Activated CD8-positive, alpha-beta memory T cell treated with anti-CD3 and anti-CD28 coated beads for 24 hours (primary cell): ENCODE results near the gene CHST12.
"Not testable (repeated sequence)": the region's sequence is repeated elsewhere in the genome, so short reads cannot be mapped to it uniquely, and the experiment has no call there.

Experiments used
- DNase-seq: peaks from one replicate; pipeline ENCODE4 v3.0.0-alpha.2; 2020

CHST12 gene

DNA sequence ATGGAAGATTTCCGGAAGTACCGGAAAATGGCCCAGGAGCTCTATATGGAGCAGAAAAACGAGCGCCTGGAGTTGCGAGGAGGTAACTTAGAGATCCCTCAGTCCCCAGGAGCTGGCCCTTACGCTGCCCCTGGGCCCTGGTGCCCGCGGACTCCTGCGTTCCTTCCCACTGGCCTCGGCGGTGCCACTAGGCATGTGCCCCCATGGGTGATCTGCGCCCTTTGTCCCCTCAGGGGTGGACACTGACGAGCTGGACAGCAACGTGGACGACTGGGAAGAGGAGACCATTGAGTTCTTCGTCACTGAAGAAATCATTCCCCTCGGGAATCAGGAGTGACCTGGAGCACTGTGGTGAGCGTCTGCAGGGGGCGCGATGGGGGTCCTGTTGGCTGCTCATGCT, 24.2 kb upstream of the CHST12 start:
- no peak for DNase-seq

DNA sequence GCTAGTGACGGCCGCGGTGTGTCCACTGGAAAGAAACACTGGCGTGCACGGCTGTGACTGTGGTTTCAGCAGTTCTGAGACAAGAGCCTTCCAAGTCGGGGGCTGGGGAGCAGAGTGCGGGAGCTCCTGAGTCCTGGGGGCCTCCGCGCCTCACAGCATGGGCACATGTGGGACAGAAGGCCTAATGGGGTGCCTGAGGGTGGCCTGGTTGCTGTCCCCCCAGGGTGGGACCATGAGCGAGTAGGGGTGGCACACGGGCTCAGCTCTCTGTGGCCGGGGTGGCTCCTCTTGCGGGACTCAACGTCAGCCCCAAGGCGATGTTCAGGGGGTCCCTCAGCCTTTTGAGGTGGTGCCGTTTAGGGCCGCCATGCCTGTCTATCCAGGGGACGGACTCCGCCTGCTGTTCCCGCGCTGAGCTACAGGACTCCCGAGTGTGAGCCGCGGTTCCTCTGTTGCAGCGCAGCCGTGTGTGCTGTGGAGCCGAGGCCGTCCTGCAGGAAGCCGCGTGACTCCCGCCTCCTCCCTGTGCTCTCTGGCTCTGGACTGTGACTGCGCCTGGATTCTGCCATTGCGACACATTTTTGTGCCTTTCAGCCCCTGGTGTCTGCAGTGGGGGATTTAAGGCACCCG, 23.5 kb upstream of the CHST12 start:
- DNase-seq: no peak

DNA sequence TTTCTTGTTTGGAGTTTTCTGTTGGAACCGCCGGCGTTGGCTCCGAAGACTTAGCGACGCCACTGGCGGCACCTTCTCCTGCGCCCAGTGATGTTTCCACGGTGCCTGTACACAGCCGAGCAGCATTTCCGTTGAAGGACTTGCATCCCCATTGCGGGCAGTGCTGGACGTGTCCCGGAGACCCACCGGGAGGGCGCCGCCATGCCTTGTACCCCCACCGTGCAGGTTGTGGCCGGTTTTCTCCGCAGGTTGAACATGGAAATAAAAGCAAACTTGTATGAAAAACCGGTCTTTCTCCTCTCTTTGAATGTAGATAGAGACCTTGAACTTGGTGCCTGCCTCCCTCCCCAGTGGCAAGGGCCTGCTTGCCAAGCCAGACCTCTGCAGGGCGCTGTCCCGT, 22.9 kb upstream of the CHST12 start:
- no peak for DNase-seq

DNA sequence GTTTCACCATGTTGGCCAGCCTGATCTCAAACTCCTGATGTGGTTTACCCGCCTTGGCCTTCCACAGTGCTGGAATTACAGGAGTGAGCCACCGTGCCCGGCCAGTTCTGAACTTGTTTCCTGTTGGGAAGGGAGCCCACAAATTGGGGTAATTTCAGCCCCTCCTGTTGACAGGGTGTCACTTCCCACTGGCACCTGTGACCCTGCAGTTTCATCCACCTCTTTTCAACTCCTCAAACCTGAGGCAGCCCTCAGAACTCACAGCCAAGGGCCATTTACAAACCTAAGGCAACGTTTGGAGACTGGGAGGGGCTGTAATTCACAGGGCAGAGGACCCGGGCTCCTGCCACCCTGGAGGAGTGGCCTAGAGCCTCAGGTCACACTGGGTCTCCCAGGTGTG, 22.2 kb upstream of the CHST12 start:
- no peak for DNase-seq

DNA sequence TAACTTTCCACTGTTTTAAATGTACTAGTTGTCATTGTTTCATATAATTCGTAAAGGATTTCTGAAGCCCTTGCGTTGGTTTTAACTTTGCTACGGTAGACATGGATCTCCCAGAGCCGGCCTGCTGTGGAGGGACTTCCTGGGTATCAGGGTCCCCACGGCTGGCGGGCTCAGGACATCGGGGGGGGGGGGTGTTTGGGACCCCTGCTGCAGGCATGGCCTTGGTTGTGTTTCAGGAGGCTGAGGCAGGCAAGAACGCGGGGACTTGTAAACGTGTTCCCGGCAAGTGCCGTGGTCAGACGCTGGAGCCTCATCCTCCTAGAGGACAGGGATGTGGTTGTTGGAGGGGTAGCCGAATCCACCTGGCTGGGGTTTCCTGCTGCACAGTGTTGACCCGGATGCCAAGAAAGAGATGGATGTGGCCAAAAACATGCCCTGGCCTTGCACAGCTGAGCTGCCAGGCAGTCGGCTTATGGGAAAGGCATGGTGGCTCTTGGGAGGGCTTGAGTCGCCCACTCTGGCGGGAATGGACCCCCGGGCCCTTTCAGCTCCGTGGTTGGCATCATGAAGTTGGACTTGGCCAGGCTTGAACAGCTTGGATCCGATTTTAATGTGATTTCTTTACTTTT, 21.4 kb upstream of the CHST12 start:
- no peak for DNase-seq

DNA sequence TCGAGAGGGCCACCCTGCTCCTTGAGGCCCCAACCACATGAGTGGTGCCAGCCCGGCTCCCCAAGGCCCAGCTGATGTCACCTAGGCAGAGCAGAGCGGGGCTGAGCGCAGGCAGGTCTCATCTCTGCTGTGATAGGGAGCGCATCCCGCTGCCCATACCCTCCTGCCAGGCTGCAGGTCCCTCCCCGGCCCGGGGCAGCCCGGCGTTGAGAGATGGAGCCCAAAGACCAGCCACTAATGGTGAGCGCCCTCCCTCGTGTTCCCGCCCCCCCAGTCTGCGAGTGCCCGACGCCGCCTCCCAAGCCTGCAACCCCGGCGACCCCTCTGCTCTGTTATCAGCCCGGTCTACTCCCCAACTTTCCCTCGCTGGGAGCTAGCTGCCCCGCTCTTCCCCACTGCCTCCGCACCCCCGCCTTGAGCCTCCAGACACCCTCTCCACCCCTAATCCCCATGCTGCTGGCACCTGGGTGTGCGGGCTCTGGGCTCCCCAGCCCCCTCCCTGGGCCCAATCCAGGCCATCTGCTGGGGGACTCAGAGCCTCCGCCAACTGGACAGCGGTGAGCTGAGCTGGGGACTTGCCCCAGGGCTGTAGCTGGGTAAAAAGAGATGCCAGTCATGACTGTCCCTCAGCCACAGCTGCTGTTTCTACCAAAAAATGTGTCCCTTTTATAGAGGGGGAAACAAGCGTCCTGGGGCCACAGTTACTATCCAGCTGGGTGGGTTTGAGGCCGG, 19.7 kb upstream of the CHST12 start:
- no peak for DNase-seq

DNA sequence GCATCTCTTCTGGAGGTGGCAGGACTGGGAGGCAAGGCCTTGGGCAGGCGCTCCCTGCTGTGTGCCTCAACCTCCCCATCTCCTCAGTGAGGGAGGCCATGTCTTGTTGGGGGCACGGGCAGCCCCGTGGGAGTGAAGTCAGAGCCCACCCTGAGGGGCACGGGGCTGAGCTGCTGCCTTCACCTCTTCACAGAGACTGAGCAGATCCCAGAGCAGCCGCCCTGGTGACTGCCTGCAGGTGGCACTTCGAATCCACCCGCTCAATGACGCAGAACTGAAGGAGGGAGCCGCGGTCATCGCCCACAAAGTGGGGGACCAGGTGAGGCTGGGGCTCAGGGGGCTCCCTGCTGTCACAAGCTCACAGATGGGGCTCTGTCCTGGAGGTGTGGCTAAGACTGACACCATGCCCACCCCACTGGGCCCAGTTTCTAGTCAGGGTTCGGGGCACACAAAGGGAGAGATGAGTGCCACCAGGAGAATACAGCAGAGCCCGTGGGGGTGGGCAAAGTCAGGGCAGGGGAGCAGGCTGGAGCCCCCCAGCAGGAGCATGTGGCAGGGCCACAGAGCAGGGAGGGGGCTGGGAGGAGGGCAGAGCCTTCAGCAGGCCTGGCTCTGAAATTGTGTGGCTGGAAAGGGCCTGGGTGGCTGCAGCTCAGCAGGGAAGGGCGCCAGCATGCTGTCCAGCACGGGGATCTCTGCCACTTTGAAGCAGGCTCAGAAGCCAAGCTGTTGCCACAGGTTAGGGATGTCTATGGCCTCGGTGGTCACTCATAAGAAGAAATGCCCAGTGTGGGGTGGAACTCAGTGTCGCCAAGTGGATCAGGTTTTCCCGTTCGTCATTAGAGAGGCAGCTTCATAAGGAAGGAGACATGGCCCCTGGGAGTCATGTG, 18.8 kb upstream of the CHST12 start:
- DNase-seq: no peak

DNA sequence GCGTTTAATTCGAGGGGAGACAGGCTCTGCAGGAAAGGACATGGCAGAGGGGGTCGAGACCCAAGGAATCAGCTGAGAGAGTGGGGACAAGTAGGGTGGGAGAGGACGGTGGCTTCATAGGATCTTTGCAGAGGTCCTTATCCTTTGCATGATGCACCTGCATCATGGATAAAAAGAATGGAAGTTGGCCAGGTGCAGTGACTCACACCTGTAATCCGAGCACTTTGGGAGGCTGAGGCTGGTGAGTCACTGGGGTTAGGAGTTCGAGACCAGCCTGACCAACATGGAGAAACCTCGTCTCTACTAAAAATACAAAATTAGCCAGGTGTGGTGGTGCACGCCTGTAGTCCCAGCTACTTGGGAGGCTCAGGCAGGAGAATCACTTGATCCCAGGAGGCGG, 17.3 kb upstream of the CHST12 start:
- DNase-seq: not testable (repeated sequence)

DNA sequence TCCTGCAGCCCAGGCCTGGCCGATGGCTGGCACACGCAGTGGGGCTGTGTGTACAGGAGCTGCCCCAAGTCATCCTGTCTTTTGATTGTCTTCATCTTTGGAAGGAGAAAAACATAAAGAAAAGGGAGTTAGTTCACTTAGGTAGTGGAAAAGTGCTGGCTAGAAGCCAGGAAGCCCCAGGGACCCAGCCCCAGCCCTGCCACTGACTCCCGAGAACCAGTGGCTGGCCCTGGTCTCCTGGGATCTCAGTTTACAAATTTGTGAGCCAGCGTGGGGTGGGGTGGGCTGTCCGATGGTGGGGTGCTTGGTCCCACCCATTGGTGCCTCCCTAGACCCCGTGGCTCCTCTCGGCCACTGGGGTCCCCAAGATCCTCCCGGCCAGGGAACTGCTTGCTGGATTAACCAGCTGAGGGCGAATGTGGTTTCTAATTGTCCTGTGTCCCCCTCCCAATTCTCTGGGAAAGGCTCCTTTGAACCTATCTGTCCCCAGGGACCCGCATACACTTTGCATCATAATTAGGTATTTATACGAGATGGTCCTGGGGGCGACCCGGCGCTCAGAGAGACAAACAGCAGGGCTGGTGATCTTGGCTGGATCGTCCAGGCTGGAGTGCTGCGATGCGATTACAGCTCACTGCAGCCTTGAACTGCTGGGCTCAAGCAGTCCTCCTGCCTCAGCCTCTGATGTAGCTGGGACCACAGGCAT, 16.3 kb upstream of the CHST12 start:
- no peak for DNase-seq

DNA sequence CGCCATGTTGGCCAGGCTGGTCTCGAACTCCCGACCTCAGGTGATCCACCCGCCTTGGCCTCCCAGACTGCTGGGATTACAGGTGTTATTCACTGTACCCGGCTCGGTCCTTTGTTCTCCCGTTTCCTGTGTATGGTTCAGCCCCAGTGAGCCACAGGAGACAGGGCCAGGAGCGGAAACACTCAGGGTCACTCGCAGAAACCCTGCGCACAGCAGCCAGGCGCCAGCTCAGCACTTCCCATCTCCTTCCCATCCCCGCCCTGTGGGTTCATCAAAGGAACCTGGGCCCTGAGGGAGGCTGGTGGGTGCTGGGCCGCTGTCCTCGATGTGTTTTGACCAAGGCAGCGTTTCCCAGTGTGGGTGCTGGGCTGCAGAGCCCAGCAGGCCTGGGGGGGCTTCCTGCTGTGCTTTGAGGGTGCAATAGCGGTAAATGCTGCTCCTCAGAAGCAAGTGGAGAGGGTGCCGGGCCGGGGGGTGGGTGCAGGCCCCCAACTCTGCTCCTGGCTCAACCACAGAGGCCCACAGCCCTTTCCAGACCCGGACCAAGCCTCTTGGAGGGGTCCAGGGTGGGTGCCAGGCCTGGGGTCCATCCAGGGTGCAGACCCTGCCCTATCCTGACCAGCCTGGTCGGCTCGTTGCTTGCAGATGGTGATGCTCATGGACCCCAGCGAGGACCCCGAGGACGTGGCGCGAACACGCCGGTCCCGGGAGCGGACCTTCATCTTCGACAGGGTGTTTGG, 15.3 kb upstream of the CHST12 start:
- DNase-seq: no peak

DNA sequence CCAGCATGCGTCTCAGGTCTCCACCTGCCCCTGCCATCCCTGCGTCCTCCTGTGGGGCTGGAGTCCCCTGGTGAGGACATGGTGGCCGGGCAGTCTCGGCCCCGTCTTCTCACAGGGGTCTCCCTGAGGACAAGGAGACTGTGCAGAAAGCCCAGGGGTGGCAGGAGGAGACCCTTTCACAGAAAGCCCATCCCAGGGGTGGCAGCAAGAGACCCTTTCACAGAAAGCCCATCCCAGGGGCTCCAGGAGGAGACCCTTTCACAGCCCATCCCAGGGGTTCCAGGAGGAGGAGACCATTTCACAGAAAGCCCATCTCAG, 14.8 kb upstream of the CHST12 start:
- no peak for DNase-seq

DNA sequence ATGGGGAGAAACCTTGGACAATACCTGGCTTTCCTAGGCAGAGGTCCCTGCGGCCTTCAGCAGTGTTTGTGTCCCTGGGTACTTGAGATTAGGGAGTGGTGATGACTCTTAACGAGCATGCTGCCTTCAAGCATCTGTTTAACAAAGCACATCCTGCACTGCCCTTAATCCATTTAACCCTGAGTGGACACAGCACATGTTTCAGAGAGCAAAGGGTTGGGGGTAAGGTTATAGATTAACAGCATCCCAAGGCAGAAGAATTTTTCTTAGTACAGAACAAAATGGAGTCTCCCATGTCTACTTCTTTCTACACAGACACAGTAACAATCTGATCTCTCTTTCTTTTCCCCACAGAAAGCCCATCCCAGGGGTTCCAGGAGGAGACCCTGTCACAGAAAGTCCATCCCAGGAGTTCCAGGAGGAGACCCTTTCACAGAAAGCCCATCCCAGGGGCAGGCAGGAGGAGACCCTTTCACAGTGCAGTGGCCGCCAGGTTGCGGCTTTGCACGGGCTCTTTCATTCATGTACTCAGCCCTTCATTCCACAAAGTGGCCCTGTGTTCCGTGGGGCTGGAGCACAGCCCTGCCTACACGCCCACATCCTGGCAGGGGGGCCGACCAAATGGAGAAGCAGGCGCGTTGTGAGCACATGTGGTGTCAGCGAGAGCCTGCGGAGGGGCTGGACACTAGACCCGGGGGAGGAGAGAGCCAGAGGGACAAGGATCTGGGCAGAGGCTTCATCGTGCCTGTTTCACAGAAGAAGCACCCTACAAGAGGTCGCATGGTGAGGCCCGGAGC, 13.2 kb upstream of the CHST12 start:
- DNase-seq: not testable (repeated sequence)

DNA sequence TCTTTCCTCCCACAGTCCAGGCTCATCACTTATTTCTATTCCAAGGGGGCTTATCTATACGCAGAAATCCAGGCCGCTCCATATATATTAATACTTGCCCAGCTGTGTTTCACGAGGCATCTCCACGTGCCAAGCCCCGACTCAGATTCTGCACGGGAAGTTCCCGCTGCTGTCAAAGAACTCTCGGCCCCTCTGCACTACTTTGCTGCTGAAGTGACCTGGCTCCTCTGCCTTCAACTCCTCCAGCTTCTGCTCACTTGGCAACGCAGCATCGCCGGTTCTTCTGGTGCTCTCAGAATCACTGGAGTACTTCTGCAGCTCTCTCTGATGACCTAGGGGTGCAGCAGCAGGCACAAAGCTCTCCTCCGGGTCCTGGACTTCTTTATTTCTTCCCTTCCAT, 9.7 kb upstream of the CHST12 start:
- DNase-seq: no peak

DNA sequence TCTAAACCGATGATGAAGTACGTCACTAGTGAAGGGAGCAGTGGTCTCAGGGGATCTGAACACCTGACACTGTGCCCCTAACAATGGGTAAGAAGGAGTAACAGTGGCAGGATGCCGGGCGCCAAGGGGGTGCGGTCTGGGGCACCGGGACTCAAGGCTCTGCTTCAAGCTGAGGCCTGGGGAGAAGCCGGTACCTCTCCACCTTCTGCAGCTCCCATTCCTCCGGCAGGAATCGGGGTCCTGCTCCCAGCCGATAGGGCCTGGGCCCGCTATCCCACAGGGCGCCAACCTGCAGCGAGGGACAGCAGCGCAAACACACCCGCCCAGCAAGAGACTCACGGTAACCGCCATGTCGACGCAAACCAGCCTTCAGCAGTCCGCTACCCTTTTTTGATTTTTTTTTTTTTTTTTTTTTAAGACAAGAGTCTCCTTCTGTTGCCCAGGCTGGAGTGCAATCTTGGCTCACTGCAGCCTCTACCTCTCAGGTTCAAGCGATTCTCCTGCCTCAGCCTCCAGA, 8.8 kb upstream of the CHST12 start:
- DNase-seq: no peak

DNA sequence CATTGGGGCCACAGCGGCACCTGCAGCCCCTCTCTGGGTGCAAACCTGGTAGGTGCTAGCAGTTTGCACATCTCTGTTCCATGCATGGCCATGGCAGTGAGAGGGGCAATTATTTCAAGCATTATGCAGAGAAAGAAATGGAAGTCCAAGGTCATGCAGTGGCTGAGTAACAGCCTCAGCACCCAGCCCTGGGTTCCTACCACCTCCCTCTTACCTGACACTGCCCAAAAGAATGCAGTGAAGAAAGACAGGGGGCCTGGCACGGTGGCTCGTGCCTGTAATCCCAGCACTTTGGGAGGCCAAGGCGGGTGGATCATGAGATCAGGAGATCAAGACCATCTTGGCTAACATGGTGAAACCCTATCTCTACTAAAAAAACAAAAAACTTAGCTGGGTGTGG, 4.9 kb upstream of the CHST12 start:
- DNase-seq: no peak

DNA sequence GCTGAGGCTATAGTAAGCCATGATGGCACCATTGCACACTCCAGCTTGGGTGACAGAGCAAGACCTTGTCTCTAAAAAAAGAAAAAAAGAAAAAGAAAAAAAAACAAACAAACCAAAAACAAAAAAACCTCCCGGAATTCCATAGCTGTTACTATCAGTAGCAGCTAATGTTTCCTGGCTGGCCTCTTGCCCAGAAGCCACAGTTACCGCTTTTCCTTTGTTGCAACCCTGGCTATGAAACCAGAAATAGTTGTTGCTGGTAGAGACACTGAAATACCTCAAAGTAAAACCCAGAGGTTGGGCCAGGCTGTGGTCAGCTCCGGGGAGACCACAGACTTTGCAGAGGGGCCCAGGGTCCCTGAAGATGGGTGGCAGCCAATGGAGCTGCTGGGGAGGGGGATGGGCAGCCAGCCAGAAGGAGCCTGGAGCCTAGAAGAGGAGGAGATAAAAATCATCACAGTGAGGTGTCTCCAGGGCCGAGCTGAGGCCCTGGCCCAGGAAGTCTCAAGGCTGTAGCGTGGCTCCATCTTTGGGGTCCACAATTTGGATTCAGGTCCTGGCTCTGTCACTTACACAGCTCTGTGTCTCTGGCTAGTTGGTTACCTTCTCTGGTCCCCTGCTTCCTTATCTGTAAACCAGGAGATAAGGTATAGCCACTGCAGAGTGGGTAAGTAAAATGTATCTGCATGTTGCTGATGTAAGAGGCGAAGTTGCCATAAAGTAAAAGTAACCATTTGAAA, 3.4 kb upstream of the CHST12 start:
- DNase-seq: no peak

DNA sequence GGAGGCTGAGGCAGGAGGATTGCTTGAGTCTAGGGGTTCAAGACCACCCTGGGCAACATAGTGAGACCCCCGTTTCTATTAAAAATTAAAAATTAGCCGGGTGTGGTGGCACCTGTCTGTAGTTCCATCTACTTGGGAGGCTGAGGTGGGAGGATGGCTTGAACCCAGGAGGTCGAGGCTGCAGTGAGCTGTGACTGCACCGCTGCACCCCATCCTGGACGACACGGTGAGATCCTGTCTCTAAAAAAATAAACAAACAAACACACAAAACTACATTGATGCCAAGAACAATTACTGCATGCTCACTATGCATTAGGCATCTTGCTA, 761 bp upstream of the CHST12 start:
- no peak for DNase-seq

DNA sequence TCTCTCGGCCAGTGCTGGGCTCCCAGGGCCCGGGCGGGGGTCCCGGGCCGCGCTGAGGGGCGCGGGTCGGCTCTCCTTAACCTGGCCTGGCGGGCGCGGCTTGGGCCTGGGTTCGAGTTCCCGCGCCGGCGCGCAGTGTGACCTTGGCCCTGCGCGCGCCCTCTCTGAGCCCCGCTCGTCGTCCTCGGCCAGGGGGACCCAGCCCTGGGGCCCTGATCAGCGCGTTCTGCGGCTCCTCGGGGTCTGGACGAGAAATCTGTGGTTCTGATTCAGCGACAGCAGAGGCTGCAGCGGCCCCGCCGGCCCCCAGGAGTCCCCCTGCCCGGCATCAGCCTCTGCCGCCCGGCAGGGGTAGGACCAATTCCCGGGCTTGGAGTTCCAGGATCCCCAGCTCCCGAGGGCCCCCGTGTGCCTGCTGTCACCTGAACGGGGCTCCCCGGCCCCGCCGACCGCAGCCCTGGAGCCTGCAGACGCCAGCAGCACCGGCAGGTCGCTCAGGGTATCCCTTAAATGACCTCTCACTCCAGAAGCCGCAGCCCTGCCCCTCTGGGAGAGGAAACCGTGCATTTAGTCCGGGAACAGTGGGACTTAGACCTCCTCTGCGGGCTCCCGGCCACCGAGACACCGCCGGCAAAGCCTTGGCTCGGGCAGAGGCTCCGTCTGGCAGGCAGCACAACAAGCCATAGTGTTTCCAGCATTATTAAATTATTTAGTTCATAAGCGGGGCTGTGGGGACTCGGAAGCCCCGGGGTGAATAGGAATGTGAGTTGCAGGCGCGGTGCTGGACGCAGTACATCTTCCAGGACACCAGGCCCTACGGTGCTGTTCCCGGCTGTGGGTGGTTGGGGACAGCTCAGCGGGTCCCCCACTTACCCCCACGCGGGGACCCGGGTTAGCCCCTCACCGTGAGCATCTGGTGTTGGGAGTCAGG, 572 bp downstream of the CHST12 start:
- peak; percentile 74 for DNase-seq

DNA sequence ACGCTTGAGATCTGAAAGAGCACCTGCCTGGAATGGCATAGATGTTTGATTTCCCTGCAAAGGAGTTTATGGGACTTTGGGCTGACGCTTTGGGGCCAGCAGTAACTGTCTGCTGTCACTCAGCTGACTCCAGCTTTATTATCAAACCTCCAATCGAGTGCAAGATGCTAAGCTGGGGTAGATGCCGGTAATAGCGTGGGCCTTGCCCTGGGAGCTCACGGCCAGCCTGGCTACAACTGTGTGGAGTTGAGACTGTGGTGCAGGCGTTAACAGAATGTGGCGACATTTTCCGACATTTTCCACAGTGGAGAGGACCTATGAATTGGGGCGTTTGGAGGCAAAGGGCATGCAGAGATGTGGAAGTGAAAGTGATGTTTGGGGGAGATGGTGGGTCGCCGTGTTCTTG, 1.3 kb downstream of the CHST12 start:
- DNase-seq: no peak
